HCT116 (cell line): ENCODE measurements around the gene CSRP1.

Source experiments
- JUND ChIP-seq: IDR thresholded peaks from 2 replicates; pipeline ENCODE4 v1.6.1; 2012
- RAD21 ChIP-seq: IDR thresholded peaks from 2 replicates; pipeline ENCODE4 v1.6.1; 2012; ENCODE audit warnings: low read depth, mild to moderate bottlenecking
- ZBTB33 ChIP-seq: IDR thresholded peaks from 2 replicates; pipeline ENCODE4 v1.6.1; 2011; ENCODE audit warnings: mild to moderate bottlenecking, low read length, moderate library complexity; ENCODE audit not compliant: insufficient replicate concordance; ENCODE audit errors: extremely low read depth
- TF ChIP-seq, protein P1 (sequence below), 3 experiments: fragments of 200-600 bp in 1 of 3; sonication (generic) in 1 of 3; IDR thresholded peaks in 2 of 3; conservative IDR thresholded peaks in 1 of 3; 2 replicates each; pipeline ENCODE4 v1.5.1; 2012 to 2017; ENCODE audit warnings: low read depth in 2 of 3, low read length in 2 of 3, antibody characterized with exemption in 1 of 3, borderline replicate concordance in 1 of 3, control low read depth in 1 of 3, mild to moderate bottlenecking in 1 of 3, mixed read lengths in 1 of 3, mixed run types in 1 of 3, moderate library complexity in 1 of 3; ENCODE audit not compliant: insufficient read depth in 1 of 3

DNA sequence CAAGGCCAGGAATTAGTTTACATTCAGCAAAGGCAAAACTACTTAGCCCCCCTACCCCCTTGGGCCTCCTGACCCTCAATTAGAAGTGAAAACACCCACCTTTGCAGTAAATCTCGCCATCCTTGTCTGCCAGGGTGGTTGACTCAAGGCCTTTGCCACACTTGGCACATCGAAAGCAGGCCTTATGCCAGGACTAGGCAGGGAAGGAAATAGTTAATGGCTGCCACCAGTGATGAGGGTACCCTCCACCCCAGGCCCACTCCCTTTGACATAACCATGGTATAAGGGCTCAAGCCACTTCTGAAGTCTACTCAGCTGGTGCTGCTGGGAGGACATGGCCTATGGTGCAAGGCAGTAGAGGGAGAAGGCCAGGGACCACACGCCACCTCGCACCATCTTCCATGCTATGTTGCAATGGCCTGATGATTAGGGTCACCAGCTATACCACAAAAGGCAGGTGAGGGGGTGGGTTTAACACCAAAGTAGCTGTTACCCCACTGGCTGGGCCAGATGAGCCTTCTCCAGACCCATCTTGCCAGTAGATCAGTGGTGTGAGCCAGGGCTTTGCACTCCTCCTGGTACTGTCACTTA, 21.6 kb downstream of the CSRP1 start:
- no peak for TF ChIP-seq ZBTB33
- TF ChIP-seq RAD21: no peak
- TF ChIP-seq, protein P1, sequence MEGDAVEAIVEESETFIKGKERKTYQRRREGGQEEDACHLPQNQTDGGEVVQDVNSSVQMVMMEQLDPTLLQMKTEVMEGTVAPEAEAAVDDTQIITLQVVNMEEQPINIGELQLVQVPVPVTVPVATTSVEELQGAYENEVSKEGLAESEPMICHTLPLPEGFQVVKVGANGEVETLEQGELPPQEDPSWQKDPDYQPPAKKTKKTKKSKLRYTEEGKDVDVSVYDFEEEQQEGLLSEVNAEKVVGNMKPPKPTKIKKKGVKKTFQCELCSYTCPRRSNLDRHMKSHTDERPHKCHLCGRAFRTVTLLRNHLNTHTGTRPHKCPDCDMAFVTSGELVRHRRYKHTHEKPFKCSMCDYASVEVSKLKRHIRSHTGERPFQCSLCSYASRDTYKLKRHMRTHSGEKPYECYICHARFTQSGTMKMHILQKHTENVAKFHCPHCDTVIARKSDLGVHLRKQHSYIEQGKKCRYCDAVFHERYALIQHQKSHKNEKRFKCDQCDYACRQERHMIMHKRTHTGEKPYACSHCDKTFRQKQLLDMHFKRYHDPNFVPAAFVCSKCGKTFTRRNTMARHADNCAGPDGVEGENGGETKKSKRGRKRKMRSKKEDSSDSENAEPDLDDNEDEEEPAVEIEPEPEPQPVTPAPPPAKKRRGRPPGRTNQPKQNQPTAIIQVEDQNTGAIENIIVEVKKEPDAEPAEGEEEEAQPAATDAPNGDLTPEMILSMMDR (IDR thresholded peaks at IDR 0.05 in 2 of 3, conservative IDR thresholded peaks at IDR 0.05 in 1 of 3; ENCODE audit: borderline replicate concordance in 1 of 3, insufficient read depth in 1 of 3, low read depth in 2 of 3, low read length in 2 of 3): no peak
- TF ChIP-seq JUND: no peak
